WTC11 (cell line): ENCODE data around the gene MXRA8. TPM values are rescaled to one million over a fixed set of nuclear protein-coding genes. Genes with fewer than 3 reads are reported as not detected.
"Not testable (repeated sequence)": the region's sequence is repeated elsewhere in the genome, so short reads cannot be mapped to it uniquely, and the experiment has no call there.

Source experiments
- ATAC-seq: fragments of 200-7000 bp; cut with Tn5 transposase; 2 replicates; pipeline ENCODE4 v1.10.0; 2021; ENCODE audit warnings: mild to moderate bottlenecking, moderate library complexity
- CTCF ChIA-PET: fragments of 300-600 bp; sonication (Branson Sonifier 250); formaldehyde crosslinking; loops from one replicate; lab custom pipeline; 2021; ENCODE audit warnings: antibody characterized with exemption; lab: Charles Lee
- POLR2A ChIA-PET: fragments of 350-600 bp; sonication (Branson Sonifier 250); formaldehyde crosslinking; loops from one replicate; lab custom pipeline; 2021; ENCODE audit warnings: antibody characterized with exemption; lab: Charles Lee
- DNase-seq: peaks from one replicate; pipeline ENCODE4 v3.0.0; 2021; ENCODE audit warnings: low spot score
- H3K27ac Mint-ChIP-seq: 2 replicates; pipeline ENCODE4 v1.8.0; 2021; ENCODE audit warnings: mixed read lengths
- H3K27me3 Mint-ChIP-seq: 2 replicates; pipeline ENCODE4 v1.8.0; 2021; ENCODE audit warnings: low read depth, mild to moderate bottlenecking, moderate library complexity, mixed read lengths
- H3K36me3 Mint-ChIP-seq: 2 replicates; pipeline ENCODE4 v1.8.0; 2021; ENCODE audit warnings: mixed read lengths
- H3K4me1 Mint-ChIP-seq: 2 replicates; pipeline ENCODE4 v1.8.0; 2022; ENCODE audit warnings: mixed read lengths
- H3K4me3 Mint-ChIP-seq: 2 replicates; pipeline ENCODE4 v1.8.0; 2021; ENCODE audit warnings: mild to moderate bottlenecking, moderate library complexity, mixed read lengths
- H3K9me3 Mint-ChIP-seq: 2 replicates; pipeline ENCODE4 v1.8.0; 2021; ENCODE audit warnings: mixed read lengths
- FOXP4 ChIP-seq: sonication (generic); formaldehyde crosslinking; IDR thresholded peaks from 2 replicates; pipeline ENCODE4 v1.8.0; 2022; ENCODE audit warnings: mild to moderate bottlenecking, missing genetic modification reagents
- HMGA2 ChIP-seq: fragments of 250-450 bp; sonication (Bioruptor Pico); IDR thresholded peaks from 2 replicates; pipeline ENCODE4 v1.4.0; 2021; ENCODE audit warnings: mild to moderate bottlenecking, moderate library complexity
- IRF1 ChIP-seq: sonication (generic); formaldehyde crosslinking; IDR thresholded peaks from 2 replicates; pipeline ENCODE4 v1.8.0; 2023; ENCODE audit warnings: missing genetic modification reagents
- JUN ChIP-seq: sonication (generic); formaldehyde crosslinking; IDR thresholded peaks from 2 replicates; pipeline ENCODE4 v1.8.0; 2023; ENCODE audit warnings: mild to moderate bottlenecking, missing genetic modification reagents
- SP1 ChIP-seq: sonication (generic); formaldehyde crosslinking; conservative IDR thresholded peaks from 2 replicates; pipeline ENCODE4 v1.8.1; 2022; ENCODE audit warnings: missing genetic modification reagents
- TCF7 ChIP-seq: sonication (generic); formaldehyde crosslinking; IDR thresholded peaks from 2 replicates; pipeline ENCODE4 v1.8.0; 2022; ENCODE audit warnings: mild to moderate bottlenecking, low read depth, missing genetic modification reagents, moderate library complexity
- TEAD1 ChIP-seq: sonication (generic); formaldehyde crosslinking; IDR thresholded peaks from 2 replicates; pipeline ENCODE4 v1.8.0; 2022; ENCODE audit warnings: mild to moderate bottlenecking, missing genetic modification reagents
- TP53 ChIP-seq: sonication (generic); formaldehyde crosslinking; IDR thresholded peaks from 2 replicates; pipeline ENCODE4 v1.8.1; 2023; ENCODE audit warnings: mild to moderate bottlenecking, missing genetic modification reagents
- USF1 ChIP-seq: sonication (generic); formaldehyde crosslinking; IDR thresholded peaks from 2 replicates; pipeline ENCODE4 v1.8.0; 2022; ENCODE audit warnings: mild to moderate bottlenecking, missing genetic modification reagents
- ZNF138 ChIP-seq: sonication (generic); formaldehyde crosslinking; conservative IDR thresholded peaks from 2 replicates; pipeline ENCODE4 v1.8.1; 2022; ENCODE audit warnings: mild to moderate bottlenecking, moderate library complexity, missing genetic modification reagents
- total RNA-seq: library from RNA; stranded (reverse); gene quantifications from 3 replicates; pipeline ENCODE4 v1.2.3, GENCODE V29; 2021
- TF ChIP-seq, protein P1 (sequence below): sonication (generic); formaldehyde crosslinking; IDR thresholded peaks from 2 replicates; pipeline ENCODE4 v1.8.1; 2023; ENCODE audit warnings: mild to moderate bottlenecking, missing genetic modification reagents, moderate library complexity
- TF ChIP-seq, protein P2 (sequence below): sonication (generic); formaldehyde crosslinking; conservative IDR thresholded peaks from 2 replicates; pipeline ENCODE4 v1.8.1; 2023; ENCODE audit warnings: mild to moderate bottlenecking, low read depth, missing genetic modification reagents, moderate library complexity
- TF ChIP-seq, protein P3 (sequence below): fragments of 250-450 bp; sonication (Bioruptor Pico); IDR thresholded peaks from 2 replicates; pipeline ENCODE4 v1.9.0; 2021; ENCODE audit warnings: mild to moderate bottlenecking
- TF ChIP-seq, protein P4 (sequence below): sonication (generic); formaldehyde crosslinking; IDR thresholded peaks from 2 replicates; pipeline ENCODE4 v1.8.1; 2023; ENCODE audit warnings: mild to moderate bottlenecking, missing genetic modification reagents

Gene MXRA8
- total RNA-seq, 1 experiment from 2014 or later = 6.7 TPM

DNA sequence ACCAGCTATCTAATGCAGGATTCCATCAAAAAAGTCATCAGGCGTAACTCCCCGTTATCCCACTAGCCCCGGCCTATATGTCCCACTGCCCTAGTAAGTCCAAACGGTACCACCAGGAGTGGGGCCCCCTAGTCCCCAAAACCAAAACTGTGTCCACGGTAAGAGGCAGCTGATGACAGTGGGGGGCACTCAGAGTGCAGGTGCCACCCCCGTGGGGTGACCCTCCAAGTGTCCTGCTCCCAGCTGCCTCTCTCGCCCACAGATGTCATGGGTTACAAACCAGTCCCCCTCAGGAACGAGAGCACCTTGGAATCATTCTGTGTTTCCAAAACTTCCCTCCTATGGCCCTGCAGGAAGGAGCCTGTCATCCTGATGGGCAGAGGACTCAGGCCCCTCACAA, 27.6 kb upstream of the MXRA8 start:
- ChIA-PET CTCF (interaction anchor here (2.2 kb wide), 1 partner anchor 16 kb away, joined by 9 read pairs; no protein-coding TSS in a partner anchor), POLR2A (interaction anchor here (1.7 kb wide), 1 partner anchor 13 kb away, joined by 5 read pairs; the partner anchor contains the start of gene CCNL2)
- no peaks in the 10 kb centered on the region for H3K27me3 Mint-ChIP-seq
- no peak for DNase-seq
- H3K9me3 Mint-ChIP-seq = no peaks in the 10 kb centered on the region
- H3K36me3 Mint-ChIP-seq = peaks cover 60% of the 10 kb centered on the region
- TF ChIP-seq IRF1 (CRISPR knock-in tag) (no peak), FOXP4 (no peak), ZNF138 (CRISPR knock-in tag) (no peak)
- TF ChIP-seq, all 79 proteins: peak for 0
- H3K27ac Mint-ChIP-seq = no peak overlapping the region
- no peaks in the 10 kb centered on the region for H3K4me1 Mint-ChIP-seq
- no peak overlapping the region for H3K4me3 Mint-ChIP-seq
- ATAC-seq = no peak

GRCh38 chr1:1385339-1385738, 27.0 kb upstream of the MXRA8 start:
- H3K4me1 Mint-ChIP-seq, H3K27me3 Mint-ChIP-seq, H3K27ac Mint-ChIP-seq, H3K9me3 Mint-ChIP-seq, DNase-seq, ATAC-seq, H3K4me3 Mint-ChIP-seq: not testable (repeated sequence)
- POLR2A ChIA-PET = interaction anchor here (1.7 kb wide), 1 partner anchor 14 kb away, joined by 5 read pairs; the partner anchor contains the start of gene CCNL2
- CTCF ChIA-PET = interaction anchor here (2.2 kb wide), 1 partner anchor 17 kb away, joined by 9 read pairs; no protein-coding TSS in a partner anchor
- H3K36me3 Mint-ChIP-seq = peaks cover 54% of the 10 kb centered on the region

DNA sequence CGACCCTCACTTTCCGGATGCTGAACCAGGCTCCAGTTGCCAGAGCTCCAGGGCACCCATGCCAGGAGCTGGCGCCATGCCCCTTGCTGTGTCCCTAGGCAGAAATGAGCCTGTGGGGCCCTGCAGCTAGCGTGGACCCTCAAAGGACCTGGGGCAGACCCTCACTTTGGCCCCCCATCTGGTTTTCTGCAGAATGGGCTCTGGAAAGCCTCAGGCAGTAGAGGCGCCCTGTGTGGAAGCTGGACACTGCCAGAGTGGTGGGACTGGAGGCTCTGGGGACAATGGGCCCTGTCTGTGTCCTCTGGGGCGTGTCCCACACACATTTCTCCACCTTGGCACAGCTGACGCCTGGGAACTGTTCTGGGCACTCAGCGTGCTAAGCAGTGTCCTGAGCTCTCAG, 22.9 kb upstream of the MXRA8 start:
- no peak for DNase-seq
- Mint-ChIP-seq H3K27ac (no peak overlapping the region), H3K36me3 (peaks cover 14% of the 10 kb centered on the region), H3K27me3 (no peaks in the 10 kb centered on the region), H3K9me3 (no peaks in the 10 kb centered on the region), H3K4me1 (no peaks in the 10 kb centered on the region), H3K4me3 (no peak overlapping the region)
- TF ChIP-seq, protein P1, sequence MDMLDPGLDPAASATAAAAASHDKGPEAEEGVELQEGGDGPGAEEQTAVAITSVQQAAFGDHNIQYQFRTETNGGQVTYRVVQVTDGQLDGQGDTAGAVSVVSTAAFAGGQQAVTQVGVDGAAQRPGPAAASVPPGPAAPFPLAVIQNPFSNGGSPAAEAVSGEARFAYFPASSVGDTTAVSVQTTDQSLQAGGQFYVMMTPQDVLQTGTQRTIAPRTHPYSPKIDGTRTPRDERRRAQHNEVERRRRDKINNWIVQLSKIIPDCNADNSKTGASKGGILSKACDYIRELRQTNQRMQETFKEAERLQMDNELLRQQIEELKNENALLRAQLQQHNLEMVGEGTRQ = no peak
- TF ChIP-seq USF1 (no peak), JUN (CRISPR knock-in tag) (no peak), TEAD1 (CRISPR knock-in tag) (no peak), SP1 (CRISPR knock-in tag) (no peak), TCF7 (CRISPR knock-in tag) (no peak), TP53 (CRISPR knock-in tag) (no peak), HMGA2 (CRISPR knock-in tag) (no peak)
- TF ChIP-seq, protein P2, sequence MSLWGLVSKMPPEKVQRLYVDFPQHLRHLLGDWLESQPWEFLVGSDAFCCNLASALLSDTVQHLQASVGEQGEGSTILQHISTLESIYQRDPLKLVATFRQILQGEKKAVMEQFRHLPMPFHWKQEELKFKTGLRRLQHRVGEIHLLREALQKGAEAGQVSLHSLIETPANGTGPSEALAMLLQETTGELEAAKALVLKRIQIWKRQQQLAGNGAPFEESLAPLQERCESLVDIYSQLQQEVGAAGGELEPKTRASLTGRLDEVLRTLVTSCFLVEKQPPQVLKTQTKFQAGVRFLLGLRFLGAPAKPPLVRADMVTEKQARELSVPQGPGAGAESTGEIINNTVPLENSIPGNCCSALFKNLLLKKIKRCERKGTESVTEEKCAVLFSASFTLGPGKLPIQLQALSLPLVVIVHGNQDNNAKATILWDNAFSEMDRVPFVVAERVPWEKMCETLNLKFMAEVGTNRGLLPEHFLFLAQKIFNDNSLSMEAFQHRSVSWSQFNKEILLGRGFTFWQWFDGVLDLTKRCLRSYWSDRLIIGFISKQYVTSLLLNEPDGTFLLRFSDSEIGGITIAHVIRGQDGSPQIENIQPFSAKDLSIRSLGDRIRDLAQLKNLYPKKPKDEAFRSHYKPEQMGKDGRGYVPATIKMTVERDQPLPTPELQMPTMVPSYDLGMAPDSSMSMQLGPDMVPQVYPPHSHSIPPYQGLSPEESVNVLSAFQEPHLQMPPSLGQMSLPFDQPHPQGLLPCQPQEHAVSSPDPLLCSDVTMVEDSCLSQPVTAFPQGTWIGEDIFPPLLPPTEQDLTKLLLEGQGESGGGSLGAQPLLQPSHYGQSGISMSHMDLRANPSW (CRISPR knock-in tag) = no peak
- TF ChIP-seq, protein P3, sequence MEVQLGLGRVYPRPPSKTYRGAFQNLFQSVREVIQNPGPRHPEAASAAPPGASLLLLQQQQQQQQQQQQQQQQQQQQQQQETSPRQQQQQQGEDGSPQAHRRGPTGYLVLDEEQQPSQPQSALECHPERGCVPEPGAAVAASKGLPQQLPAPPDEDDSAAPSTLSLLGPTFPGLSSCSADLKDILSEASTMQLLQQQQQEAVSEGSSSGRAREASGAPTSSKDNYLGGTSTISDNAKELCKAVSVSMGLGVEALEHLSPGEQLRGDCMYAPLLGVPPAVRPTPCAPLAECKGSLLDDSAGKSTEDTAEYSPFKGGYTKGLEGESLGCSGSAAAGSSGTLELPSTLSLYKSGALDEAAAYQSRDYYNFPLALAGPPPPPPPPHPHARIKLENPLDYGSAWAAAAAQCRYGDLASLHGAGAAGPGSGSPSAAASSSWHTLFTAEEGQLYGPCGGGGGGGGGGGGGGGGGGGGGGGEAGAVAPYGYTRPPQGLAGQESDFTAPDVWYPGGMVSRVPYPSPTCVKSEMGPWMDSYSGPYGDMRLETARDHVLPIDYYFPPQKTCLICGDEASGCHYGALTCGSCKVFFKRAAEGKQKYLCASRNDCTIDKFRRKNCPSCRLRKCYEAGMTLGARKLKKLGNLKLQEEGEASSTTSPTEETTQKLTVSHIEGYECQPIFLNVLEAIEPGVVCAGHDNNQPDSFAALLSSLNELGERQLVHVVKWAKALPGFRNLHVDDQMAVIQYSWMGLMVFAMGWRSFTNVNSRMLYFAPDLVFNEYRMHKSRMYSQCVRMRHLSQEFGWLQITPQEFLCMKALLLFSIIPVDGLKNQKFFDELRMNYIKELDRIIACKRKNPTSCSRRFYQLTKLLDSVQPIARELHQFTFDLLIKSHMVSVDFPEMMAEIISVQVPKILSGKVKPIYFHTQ (CRISPR knock-in tag) = no peak
- TF ChIP-seq, protein P4, sequence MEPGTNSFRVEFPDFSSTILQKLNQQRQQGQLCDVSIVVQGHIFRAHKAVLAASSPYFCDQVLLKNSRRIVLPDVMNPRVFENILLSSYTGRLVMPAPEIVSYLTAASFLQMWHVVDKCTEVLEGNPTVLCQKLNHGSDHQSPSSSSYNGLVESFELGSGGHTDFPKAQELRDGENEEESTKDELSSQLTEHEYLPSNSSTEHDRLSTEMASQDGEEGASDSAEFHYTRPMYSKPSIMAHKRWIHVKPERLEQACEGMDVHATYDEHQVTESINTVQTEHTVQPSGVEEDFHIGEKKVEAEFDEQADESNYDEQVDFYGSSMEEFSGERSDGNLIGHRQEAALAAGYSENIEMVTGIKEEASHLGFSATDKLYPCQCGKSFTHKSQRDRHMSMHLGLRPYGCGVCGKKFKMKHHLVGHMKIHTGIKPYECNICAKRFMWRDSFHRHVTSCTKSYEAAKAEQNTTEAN (CRISPR knock-in tag) = no peak
- CTCF ChIA-PET = no interaction called here
- POLR2A ChIA-PET = no interaction called here
- no peak for ATAC-seq
